ENCODE results near the gene MICALL2. TPM values are rescaled to one million over a fixed set of nuclear protein-coding genes. Genes with fewer than 3 reads are reported as not detected.

Gene MICALL2
- total and polyA plus RNA-seq, 2 donors (not counting 1 experiment from before 2014, with no cell fraction given): 11.7 to 60.1 TPM

GRCh38 chr7:1463676-1464223 lies 4.5 kb upstream of the MICALL2 start:
- Histone ChIP-seq H3K27ac (ENCODE audit: insufficient read depth, low read length) (no peak overlapping the region), H3K4me2 (ENCODE audit: extremely low read depth, insufficient read depth, low read length) (no peak overlapping the region), H3K4me1 (ENCODE audit: control insufficient read depth, extremely low read depth, insufficient read depth, low read length) (peaks cover 17% of the 10 kb centered on the region), H4K20me1 (ENCODE audit: control insufficient read depth, extremely low read depth, insufficient read depth, low read length) (no peaks in the 10 kb centered on the region), H2AFZ (ENCODE audit: low read length) (no peak overlapping the region), H3K4me3 (replicated peaks in 1 of 4; ENCODE audit: control extremely low read depth in 1 of 4, insufficient read depth in 1 of 4, low read depth in 3 of 4, low read length in 4 of 4) (no peak overlapping the region), H3K9ac (ENCODE audit: insufficient read depth, low read length) (no peak overlapping the region), H3K27me3 (ENCODE audit: control insufficient read depth, insufficient read depth, low read length) (no peaks in the 10 kb centered on the region), H3K9me3 (ENCODE audit: control insufficient read depth, insufficient read depth, low read depth, low read length) (no peaks in the 10 kb centered on the region), H3K79me2 (ENCODE audit: control insufficient read depth, insufficient read depth, low read length) (no peaks in the 10 kb centered on the region), H3K36me3 (ENCODE audit: control insufficient read depth, insufficient read depth, low read length) (no peaks in the 10 kb centered on the region)
- TF ChIP-seq EZH2 (IDR thresholded peaks at IDR 0.05; ENCODE audit: low read length, missing control alignments): no peak
- no peak for TF ChIP-seq CTCF (conservative IDR thresholded peaks at IDR 0.05 in 1 of 2, IDR thresholded peaks at IDR 0.05 in 1 of 2; ENCODE audit: low read depth in 1 of 2, low read length in 2 of 2)
- no peak for DNase-seq (ENCODE audit: low read depth in 2 of 2)

DNA sequence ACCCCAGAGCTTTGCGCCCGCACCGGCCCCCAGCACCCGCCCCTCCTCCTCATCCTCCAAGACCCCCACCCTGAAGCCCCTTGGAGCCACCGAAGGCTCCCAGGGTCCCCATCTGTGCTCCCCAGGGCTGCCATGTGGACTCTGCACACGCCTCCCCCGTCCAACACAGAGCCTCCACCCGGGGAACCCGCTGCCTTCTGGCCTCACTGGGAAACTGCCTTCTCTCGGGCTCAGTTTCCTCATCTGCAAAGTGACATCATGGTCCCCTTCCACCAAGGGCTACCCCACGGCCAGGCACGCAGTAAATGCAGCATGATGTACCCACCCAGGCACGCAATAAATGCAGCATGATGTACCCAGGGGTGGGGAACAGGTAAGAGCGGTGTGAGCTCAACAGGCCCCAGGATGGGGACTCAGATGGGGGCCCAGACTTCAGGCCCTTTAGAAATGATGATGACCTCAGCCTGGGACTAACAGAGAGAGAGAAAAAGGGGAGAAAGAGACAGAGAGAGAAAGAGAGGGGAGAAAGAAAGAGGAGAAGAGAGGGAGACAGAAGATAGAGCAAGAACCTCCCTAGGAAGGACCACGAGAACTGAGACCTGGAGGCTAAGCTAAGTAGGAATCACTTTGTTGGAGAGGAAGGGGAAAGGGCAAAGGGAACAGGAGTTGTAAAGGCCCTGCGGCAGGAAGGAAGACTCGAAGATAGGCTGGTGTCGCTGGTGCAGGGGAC lies 2.5 kb upstream of the MICALL2 start:
- Histone ChIP-seq H3K4me1 (ENCODE audit: control insufficient read depth, extremely low read depth, insufficient read depth, low read length) (peaks cover 17% of the 10 kb centered on the region), H3K4me2 (ENCODE audit: extremely low read depth, insufficient read depth, low read length) (no peak overlapping the region), H3K36me3 (ENCODE audit: control insufficient read depth, insufficient read depth, low read length) (no peaks in the 10 kb centered on the region), H4K20me1 (ENCODE audit: control insufficient read depth, extremely low read depth, insufficient read depth, low read length) (no peaks in the 10 kb centered on the region), H3K9me3 (ENCODE audit: control insufficient read depth, insufficient read depth, low read depth, low read length) (no peaks in the 10 kb centered on the region), H3K27ac (ENCODE audit: insufficient read depth, low read length) (peak overlapping the region; percentile 28), H2AFZ (ENCODE audit: low read length) (no peak overlapping the region), H3K79me2 (ENCODE audit: control insufficient read depth, insufficient read depth, low read length) (peaks cover 19% of the 10 kb centered on the region), H3K9ac (ENCODE audit: insufficient read depth, low read length) (no peak overlapping the region), H3K27me3 (ENCODE audit: control insufficient read depth, insufficient read depth, low read length) (no peaks in the 10 kb centered on the region), H3K4me3 (replicated peaks in 1 of 4; ENCODE audit: control extremely low read depth in 1 of 4, insufficient read depth in 1 of 4, low read depth in 3 of 4, low read length in 4 of 4) (no peak overlapping the region)
- TF ChIP-seq CTCF (conservative IDR thresholded peaks at IDR 0.05 in 1 of 2, IDR thresholded peaks at IDR 0.05 in 1 of 2; ENCODE audit: low read depth in 1 of 2, low read length in 2 of 2): no peak
- TF ChIP-seq EZH2 (IDR thresholded peaks at IDR 0.05; ENCODE audit: low read length, missing control alignments): no peak
- no peak for DNase-seq (ENCODE audit: low read depth in 2 of 2)

DNA sequence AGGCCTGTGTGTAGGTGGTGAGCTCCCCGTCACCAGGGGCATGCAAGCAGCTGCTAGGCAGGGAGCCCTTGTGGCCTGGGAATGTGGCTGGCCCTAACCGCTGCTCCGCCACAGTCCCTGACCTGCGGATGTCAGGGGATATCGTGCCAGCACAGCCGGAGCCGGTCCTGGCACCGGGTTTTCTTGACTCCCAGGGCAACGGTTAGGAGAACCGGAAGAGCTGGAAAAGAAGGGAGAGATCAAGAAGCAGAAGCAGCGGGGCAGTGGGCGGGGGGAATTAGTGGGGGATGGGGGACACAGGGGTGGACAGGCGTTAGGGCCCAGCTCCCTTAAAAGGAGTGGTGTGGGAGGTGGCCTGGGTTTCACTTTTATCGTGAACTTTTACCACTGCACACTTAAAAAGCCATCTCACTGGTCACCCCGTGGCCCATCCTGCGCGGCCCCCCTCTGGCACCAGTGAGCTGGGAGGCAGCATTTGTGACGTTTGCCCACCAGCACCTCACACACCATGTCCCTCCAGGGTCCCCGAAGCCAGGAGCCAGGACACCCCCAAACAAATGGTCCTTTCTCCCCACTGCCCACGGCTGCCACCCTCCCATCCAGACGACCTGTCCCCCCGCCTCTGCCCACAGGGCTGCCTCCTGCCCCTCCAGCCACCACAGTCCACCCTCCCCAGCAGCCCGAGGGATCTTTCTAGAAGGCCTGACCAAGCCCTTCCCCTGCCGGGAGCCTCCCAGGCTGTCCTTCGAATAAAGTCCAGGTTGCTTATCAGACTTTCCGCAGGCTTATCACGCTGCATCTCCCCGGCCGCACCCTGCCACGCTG lies 1.8 kb upstream of the MICALL2 start:
- peak overlapping the region; percentile 27 for H2AFZ ChIP-seq (ENCODE audit: low read length)
- H3K79me2 ChIP-seq (ENCODE audit: control insufficient read depth, insufficient read depth, low read length): peaks cover 26% of the 10 kb centered on the region
- peak overlapping the region; percentile 59 for H3K27ac ChIP-seq (ENCODE audit: insufficient read depth, low read length)
- H3K4me3 ChIP-seq (replicated peaks in 1 of 4; ENCODE audit: control extremely low read depth in 1 of 4, insufficient read depth in 1 of 4, low read depth in 3 of 4, low read length in 4 of 4): peak overlapping the region in 3 of 4 experiments; percentile 4 to 56 (median 6)
- H4K20me1 ChIP-seq (ENCODE audit: control insufficient read depth, extremely low read depth, insufficient read depth, low read length): no peaks in the 10 kb centered on the region
- H3K4me2 ChIP-seq (ENCODE audit: extremely low read depth, insufficient read depth, low read length): peak overlapping the region; percentile 63
- TF ChIP-seq CTCF (conservative IDR thresholded peaks at IDR 0.05 in 1 of 2, IDR thresholded peaks at IDR 0.05 in 1 of 2; ENCODE audit: low read depth in 1 of 2, low read length in 2 of 2): no peak
- TF ChIP-seq EZH2 (IDR thresholded peaks at IDR 0.05; ENCODE audit: low read length, missing control alignments): no peak
- H3K9ac ChIP-seq (ENCODE audit: insufficient read depth, low read length): peak overlapping the region; percentile 14
- no peaks in the 10 kb centered on the region for H3K9me3 ChIP-seq (ENCODE audit: control insufficient read depth, insufficient read depth, low read depth, low read length)
- no peaks in the 10 kb centered on the region for H3K36me3 ChIP-seq (ENCODE audit: control insufficient read depth, insufficient read depth, low read length)
- H3K27me3 ChIP-seq (ENCODE audit: control insufficient read depth, insufficient read depth, low read length): no peaks in the 10 kb centered on the region
- peak; percentile 55 to 78 for DNase-seq (ENCODE audit: low read depth in 2 of 2)
- peaks cover 15% of the 10 kb centered on the region for H3K4me1 ChIP-seq (ENCODE audit: control insufficient read depth, extremely low read depth, insufficient read depth, low read length)

Data from fibroblast of lung (primary cell).